ENCODE measurements around the gene ZNF831.

Gene ZNF831

GRCh38 chr20:59253779-59254319, 90.2 kb downstream of the ZNF831 start:
- H3K27me3 Mint-ChIP-seq = no peaks in the 10 kb centered on the region
- peak overlapping the region; percentile 97 for H3K27ac Mint-ChIP-seq
- H3K36me3 Mint-ChIP-seq = peaks cover 30% of the 10 kb centered on the region
- peaks cover 74% of the 10 kb centered on the region for H3K4me1 Mint-ChIP-seq
- peaks cover 14% of the 10 kb centered on the region for H3K9me3 Mint-ChIP-seq
- peak overlapping the region; percentile 68 for H3K4me3 Mint-ChIP-seq

- no peak overlapping the region for H3K4me3 Mint-ChIP-seq
- H3K4me1 Mint-ChIP-seq = peaks cover 75% of the 10 kb centered on the region
- no peak overlapping the region for H3K27ac Mint-ChIP-seq
- H3K36me3 Mint-ChIP-seq = peaks cover 21% of the 10 kb centered on the region
- H3K9me3 Mint-ChIP-seq = peaks cover 14% of the 10 kb centered on the region
- H3K27me3 Mint-ChIP-seq = no peaks in the 10 kb centered on the region
Observed at GRCh38 chr20:59255256-59255655, 91.6 kb downstream of the ZNF831 start.

- H3K4me3 Mint-ChIP-seq = peak overlapping the region; percentile 5
- H3K36me3 Mint-ChIP-seq = peaks cover 4% of the 10 kb centered on the region
- H3K27ac Mint-ChIP-seq = peak overlapping the region; percentile 91
- H3K4me1 Mint-ChIP-seq = peaks cover 46% of the 10 kb centered on the region
- no peaks in the 10 kb centered on the region for H3K27me3 Mint-ChIP-seq
- no peaks in the 10 kb centered on the region for H3K9me3 Mint-ChIP-seq
Observed at GRCh38 chr20:59258221-59258621, 94.6 kb downstream of the ZNF831 start.

- H3K36me3 Mint-ChIP-seq = peaks cover 2% of the 10 kb centered on the region
- H3K4me1 Mint-ChIP-seq = peaks cover 29% of the 10 kb centered on the region
- H3K4me3 Mint-ChIP-seq = no peak overlapping the region
- H3K9me3 Mint-ChIP-seq = no peaks in the 10 kb centered on the region
- no peak overlapping the region for H3K27ac Mint-ChIP-seq
- H3K27me3 Mint-ChIP-seq = no peaks in the 10 kb centered on the region
Observed at GRCh38 chr20:59259946-59260345, 96.3 kb downstream of the ZNF831 start.

- no peaks in the 10 kb centered on the region for H3K27me3 Mint-ChIP-seq
- peaks cover 4% of the 10 kb centered on the region for H3K4me1 Mint-ChIP-seq
- no peak overlapping the region for H3K27ac Mint-ChIP-seq
- no peak overlapping the region for H3K4me3 Mint-ChIP-seq
- H3K9me3 Mint-ChIP-seq = no peaks in the 10 kb centered on the region
- no peaks in the 10 kb centered on the region for H3K36me3 Mint-ChIP-seq
Observed at GRCh38 chr20:59265298-59265697, 101.7 kb downstream of the ZNF831 start.

- H3K27ac Mint-ChIP-seq = no peak overlapping the region
Observed at GRCh38 chr20:59268870-59269269, 105.2 kb downstream of the ZNF831 start.

GRCh38 chr20:59269411-59270025, 105.9 kb downstream of the ZNF831 start:
- Mint-ChIP-seq H3K27ac (no peak overlapping the region), H3K9me3 (no peaks in the 10 kb centered on the region), H3K36me3 (no peaks in the 10 kb centered on the region), H3K4me1 (peaks cover 17% of the 10 kb centered on the region), H3K4me3 (no peak overlapping the region), H3K27me3 (peaks cover 1% of the 10 kb centered on the region)

More at GRCh38 chr20:59268870-59269269, 105.2 kb downstream of the ZNF831 start:
- Mint-ChIP-seq H3K4me3 (no peak overlapping the region), H3K36me3 (no peaks in the 10 kb centered on the region), H3K4me1 (peaks cover 10% of the 10 kb centered on the region), H3K27me3 (peaks cover 1% of the 10 kb centered on the region), H3K9me3 (no peaks in the 10 kb centered on the region)

- Mint-ChIP-seq H3K9me3 (no peaks in the 10 kb centered on the region), H3K4me3 (no peak overlapping the region), H3K27ac (no peak overlapping the region), H3K4me1 (peaks cover 20% of the 10 kb centered on the region), H3K27me3 (peaks cover 1% of the 10 kb centered on the region), H3K36me3 (no peaks in the 10 kb centered on the region)
Observed at GRCh38 chr20:59270380-59270779, 106.8 kb downstream of the ZNF831 start.

GRCh38 chr20:59273739-59274357, 110.2 kb downstream of the ZNF831 start:
- Mint-ChIP-seq H3K27me3 (peaks cover 1% of the 10 kb centered on the region), H3K9me3 (no peaks in the 10 kb centered on the region), H3K27ac (no peak overlapping the region), H3K36me3 (peaks cover 2% of the 10 kb centered on the region), H3K4me1 (peaks cover 27% of the 10 kb centered on the region), H3K4me3 (no peak overlapping the region)

- Mint-ChIP-seq H3K4me3 (no peak overlapping the region), H3K9me3 (no peaks in the 10 kb centered on the region), H3K36me3 (peaks cover 2% of the 10 kb centered on the region), H3K27me3 (no peaks in the 10 kb centered on the region), H3K4me1 (peaks cover 23% of the 10 kb centered on the region), H3K27ac (no peak overlapping the region)
Observed at GRCh38 chr20:59276938-59277337, 113.3 kb downstream of the ZNF831 start.

GRCh38 chr20:59284470-59284869, 120.8 kb downstream of the ZNF831 start:
- no peaks in the 10 kb centered on the region for H3K27me3 Mint-ChIP-seq
- no peaks in the 10 kb centered on the region for H3K9me3 Mint-ChIP-seq
- no peaks in the 10 kb centered on the region for H3K4me1 Mint-ChIP-seq
- no peaks in the 10 kb centered on the region for H3K36me3 Mint-ChIP-seq
- H3K27ac Mint-ChIP-seq = no peak overlapping the region
- H3K4me3 Mint-ChIP-seq = no peak overlapping the region

GRCh38 chr20:59289994-59290393, 126.4 kb downstream of the ZNF831 start:
- Mint-ChIP-seq H3K27ac (no peak overlapping the region), H3K9me3 (no peaks in the 10 kb centered on the region), H3K27me3 (no peaks in the 10 kb centered on the region), H3K36me3 (no peaks in the 10 kb centered on the region), H3K4me3 (no peak overlapping the region), H3K4me1 (no peaks in the 10 kb centered on the region)

- no peak overlapping the region for H3K27ac Mint-ChIP-seq
- no peaks in the 10 kb centered on the region for H3K27me3 Mint-ChIP-seq
- H3K4me1 Mint-ChIP-seq = no peaks in the 10 kb centered on the region
- H3K36me3 Mint-ChIP-seq = no peaks in the 10 kb centered on the region
- no peaks in the 10 kb centered on the region for H3K9me3 Mint-ChIP-seq
- H3K4me3 Mint-ChIP-seq = no peak overlapping the region
Observed at GRCh38 chr20:59291740-59292383, 128.2 kb downstream of the ZNF831 start.

GRCh38 chr20:59295531-59295930, 131.9 kb downstream of the ZNF831 start:
- H3K36me3 Mint-ChIP-seq = no peaks in the 10 kb centered on the region
- H3K9me3 Mint-ChIP-seq = no peaks in the 10 kb centered on the region
- no peak overlapping the region for H3K4me3 Mint-ChIP-seq
- no peak overlapping the region for H3K27ac Mint-ChIP-seq
- H3K27me3 Mint-ChIP-seq = peaks cover 8% of the 10 kb centered on the region
- no peaks in the 10 kb centered on the region for H3K4me1 Mint-ChIP-seq

GRCh38 chr20:59297686-59298085, 134.1 kb downstream of the ZNF831 start:
- no peak overlapping the region for H3K4me3 Mint-ChIP-seq
- no peaks in the 10 kb centered on the region for H3K4me1 Mint-ChIP-seq
- no peak overlapping the region for H3K27ac Mint-ChIP-seq
- peaks cover 10% of the 10 kb centered on the region for H3K27me3 Mint-ChIP-seq
- H3K36me3 Mint-ChIP-seq = no peaks in the 10 kb centered on the region
- H3K9me3 Mint-ChIP-seq = no peaks in the 10 kb centered on the region

GRCh38 chr20:59299945-59300332, 136.3 kb downstream of the ZNF831 start:
- Mint-ChIP-seq H3K9me3 (no peaks in the 10 kb centered on the region), H3K4me3 (no peak overlapping the region), H3K27me3 (peaks cover 13% of the 10 kb centered on the region)

More at GRCh38 chr20:59299945-59300332, 136.3 kb downstream of the ZNF831 start:
- no peaks in the 10 kb centered on the region for H3K4me1 Mint-ChIP-seq
- H3K36me3 Mint-ChIP-seq = no peaks in the 10 kb centered on the region
- H3K27ac Mint-ChIP-seq = no peak overlapping the region
